ENCODE measurements around the gene RPS5. TPM values are rescaled to one million over a fixed set of nuclear protein-coding genes. Genes with fewer than 3 reads are reported as not detected.

The RPS5 gene
- total and polyA plus RNA-seq, 4 experiments from 2014 or later: 1,172 to 1,360 (median 1,286) TPM

DNA sequence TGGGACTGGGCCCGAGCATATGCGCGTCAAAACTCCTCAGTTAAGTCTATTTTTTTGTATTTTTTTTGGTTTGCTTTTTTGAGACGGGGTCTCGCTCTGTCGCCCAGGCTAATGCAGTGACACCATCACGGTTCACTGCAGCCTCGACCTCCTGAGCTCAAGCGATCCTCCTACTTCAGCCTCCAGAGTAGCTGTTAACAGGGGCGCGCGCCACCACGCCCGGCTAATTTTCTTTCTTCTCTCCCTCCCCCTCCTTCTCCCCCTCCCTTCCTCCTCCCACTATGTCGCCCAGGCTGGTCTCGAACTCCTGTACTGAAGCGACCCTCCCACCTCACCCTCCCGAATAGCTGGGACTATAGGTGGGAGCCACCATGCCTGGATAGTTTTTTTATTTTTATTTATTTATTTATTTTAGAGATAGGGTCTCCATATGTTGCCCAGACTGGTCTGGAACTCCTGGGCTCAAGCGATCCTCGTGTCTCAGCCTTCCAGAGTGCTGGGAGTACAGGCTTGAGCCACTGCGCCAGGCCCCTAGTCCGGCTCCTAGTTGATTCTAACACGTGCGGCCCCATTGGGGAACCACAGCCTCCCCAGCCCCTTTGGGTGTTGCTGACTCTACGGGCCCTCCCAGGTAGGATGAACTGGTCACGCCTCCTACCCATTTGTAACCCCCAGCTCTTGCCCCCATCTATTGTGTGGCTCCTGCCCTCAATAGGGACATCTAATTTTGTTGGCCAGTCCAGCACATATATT is 5.4 kb upstream of the RPS5 start:
- Histone ChIP-seq H3K36me3 (ENCODE audit: insufficient read depth, low read length) (no peaks in the 10 kb centered on the region), H3K27ac (ENCODE audit: low read depth, low read length) (peak overlapping the region; percentile 89), H3K27me3 (ENCODE audit: insufficient read depth, low read length) (no peaks in the 10 kb centered on the region), H3K4me3 (ENCODE audit: low read length in 2 of 2) (peak overlapping the region; percentile 61 to 85), H3K4me1 (ENCODE audit: insufficient read depth, low read length) (peaks cover 32% of the 10 kb centered on the region), H3K9me3 (ENCODE audit: control insufficient read depth in 1 of 2, low read length in 2 of 2) (no peaks in the 10 kb centered on the region)
- Mint-ChIP-seq H3K36me3 (peaks cover 0 to 4% of the 10 kb centered on the region in 2 donors), H3K4me3 (peak overlapping the region; percentile 91 to 97 (median 94)), H3K4me1 (peaks cover 20 to 47% (median 30%) of the 10 kb centered on the region in 4 donors), H3K27me3 (no peaks in the 10 kb centered on the region), H3K9me3 (peaks cover 0 to 2% (median 0%) of the 10 kb centered on the region in 8 donors), H3K27ac (peak overlapping the region; percentile 84 to 98 (median 97))
- ChIA-PET POLR2A (ENCODE audit: partially characterized antibody) (interaction anchor here (0.6 to 3.6 kb wide), 12 partner anchors 8 to 162 kb away, joined by 3 to 44 read pairs (median 5); partner anchors contain the start of genes TRIM28, ZBTB45, ZNF324B and ZNF497), CTCF (ENCODE audit: partially characterized antibody) (interaction anchor here (1.0 to 1.1 kb wide), 2 partner anchors 19 to 74 kb away, joined by 3 to 4 read pairs; partner anchors contain the start of gene ZNF497)
- intact Hi-C loops (cut with micrococcal nuclease): loop anchor here (1.0 to 10.0 kb wide), 13 partner anchors 19 to 198 kb away; partner anchors contain the start of genes ERVK3-1, ZNF132, ZNF274 and ZNF324
- DNase-seq: no peak

DNA sequence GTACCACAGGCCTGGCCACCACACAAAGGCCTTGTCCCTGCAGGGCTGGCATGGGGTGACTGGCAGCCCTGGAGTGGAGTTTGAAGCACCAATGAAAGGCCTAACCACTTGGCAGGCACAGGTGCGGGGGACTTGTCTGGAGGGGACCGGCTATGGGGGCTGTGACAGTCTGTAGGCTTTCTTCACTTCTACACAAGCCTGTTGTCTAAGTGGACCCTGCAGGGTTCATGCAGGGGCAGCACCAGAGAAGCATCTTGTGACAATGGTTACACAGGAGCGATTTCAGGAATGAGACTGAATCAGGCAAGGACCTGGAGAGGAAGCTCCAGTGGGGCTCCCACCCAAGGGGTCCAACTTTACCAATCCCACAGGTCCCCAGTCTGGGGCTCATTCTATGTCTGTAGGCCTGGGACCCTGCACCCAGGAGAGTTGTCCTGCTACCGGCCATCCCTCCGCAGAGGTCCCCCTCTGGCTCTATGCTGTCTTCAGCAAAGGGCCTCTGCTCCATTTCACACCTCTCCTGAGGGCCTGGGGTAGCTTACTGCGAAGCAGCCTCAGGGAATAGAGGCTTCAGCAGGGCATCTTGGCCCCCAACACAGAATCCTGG is 4.0 kb upstream of the RPS5 start:
- Mint-ChIP-seq H3K9me3 (peaks cover 0 to 2% (median 0%) of the 10 kb centered on the region in 8 donors), H3K27ac (peak overlapping the region in 4 of 7 donors; percentile 4 to 77 (median 66)), H3K4me3 (peak overlapping the region in 6 of 8 donors; percentile 26 to 61 (median 36)), H3K27me3 (no peaks in the 10 kb centered on the region), H3K36me3 (peaks cover 3 to 16% of the 10 kb centered on the region in 2 donors), H3K4me1 (peaks cover 26 to 61% (median 39%) of the 10 kb centered on the region in 4 donors)
- Histone ChIP-seq H3K4me1 (ENCODE audit: insufficient read depth, low read length) (peaks cover 39% of the 10 kb centered on the region), H3K27ac (ENCODE audit: low read depth, low read length) (no peak overlapping the region), H3K27me3 (ENCODE audit: insufficient read depth, low read length) (no peaks in the 10 kb centered on the region), H3K9me3 (ENCODE audit: control insufficient read depth in 1 of 2, low read length in 2 of 2) (no peaks in the 10 kb centered on the region), H3K36me3 (ENCODE audit: insufficient read depth, low read length) (peaks cover under 1% of the 10 kb centered on the region), H3K4me3 (ENCODE audit: low read length in 2 of 2) (no peak overlapping the region)
- no peak for DNase-seq
- intact Hi-C loops (cut with micrococcal nuclease): loop anchor here (10.0 kb wide), 1 partner anchor 158 kb away; the partner anchor contains the start of gene ZNF544
- POLR2A ChIA-PET (ENCODE audit: partially characterized antibody): interaction anchor here (1.5 kb wide), 1 partner anchor 10 kb away, joined by 3 read pairs; no protein-coding TSS in a partner anchor
- CTCF ChIA-PET (ENCODE audit: partially characterized antibody): no interaction called here

DNA sequence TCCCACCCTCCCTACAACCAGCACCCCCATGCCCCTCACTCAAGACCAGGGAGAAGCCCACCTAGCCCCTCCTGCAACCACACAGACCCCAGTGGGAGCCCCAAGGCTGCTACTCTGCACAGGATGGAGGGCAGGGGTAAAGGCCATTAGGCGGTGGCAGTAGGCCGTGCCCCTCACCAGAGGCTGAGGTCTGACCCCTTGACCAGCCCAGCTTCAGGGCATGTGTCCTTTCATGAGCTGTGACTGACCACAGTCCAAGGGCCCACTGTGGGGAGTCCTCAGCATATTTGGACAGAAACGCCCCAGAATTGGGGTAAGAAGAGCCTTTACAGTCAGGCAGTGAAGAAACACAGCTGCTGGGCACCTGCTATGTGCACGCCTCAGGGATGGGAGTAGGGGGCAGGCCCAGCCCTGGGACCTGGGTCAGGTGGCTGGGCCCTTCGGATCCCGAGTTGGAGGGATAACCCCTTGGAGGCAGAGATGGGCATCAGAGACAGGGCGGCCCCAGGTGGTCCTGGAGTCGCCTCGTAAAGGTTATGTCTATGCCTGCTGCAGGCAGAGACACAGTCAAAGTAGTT is 1.7 kb upstream of the RPS5 start:
- H3K9me3 ChIP-seq (ENCODE audit: control insufficient read depth in 1 of 2, low read length in 2 of 2): no peaks in the 10 kb centered on the region
- ChIA-PET CTCF (ENCODE audit: partially characterized antibody) (no interaction called here), POLR2A (ENCODE audit: partially characterized antibody) (interaction anchor here (1.0 to 3.2 kb wide), 8 partner anchors 12 to 107 kb away, joined by 3 to 30 read pairs (median 4); partner anchors contain the start of genes ERVK3-1, ZNF446, ZNF497 and ZNF584)
- no peaks in the 10 kb centered on the region for H3K27me3 Mint-ChIP-seq
- peaks cover 39% of the 10 kb centered on the region for H3K4me1 ChIP-seq (ENCODE audit: insufficient read depth, low read length)
- peaks cover 11% of the 10 kb centered on the region for H3K36me3 ChIP-seq (ENCODE audit: insufficient read depth, low read length)
- intact Hi-C loops (cut with micrococcal nuclease): loop anchor here (10.0 kb wide), 1 partner anchor 161 kb away; the partner anchor contains the start of gene ZNF544
- H3K4me3 Mint-ChIP-seq: peak overlapping the region; percentile 93 to 99 (median 96)
- H3K27ac ChIP-seq (ENCODE audit: low read depth, low read length): peak overlapping the region; percentile 89
- H3K4me1 Mint-ChIP-seq: peaks cover 24 to 59% (median 40%) of the 10 kb centered on the region in 4 donors
- peak overlapping the region; percentile 96 to 98 (median 98) for H3K27ac Mint-ChIP-seq
- no peak for DNase-seq
- H3K9me3 Mint-ChIP-seq: peaks cover 0 to 2% (median 0%) of the 10 kb centered on the region in 8 donors
- no peaks in the 10 kb centered on the region for H3K27me3 ChIP-seq (ENCODE audit: insufficient read depth, low read length)
- H3K36me3 Mint-ChIP-seq: peaks cover 17 to 30% of the 10 kb centered on the region in 2 donors
- peak overlapping the region in 1 of 2 donors; percentile 56 for H3K4me3 ChIP-seq (ENCODE audit: low read length in 2 of 2)

DNA sequence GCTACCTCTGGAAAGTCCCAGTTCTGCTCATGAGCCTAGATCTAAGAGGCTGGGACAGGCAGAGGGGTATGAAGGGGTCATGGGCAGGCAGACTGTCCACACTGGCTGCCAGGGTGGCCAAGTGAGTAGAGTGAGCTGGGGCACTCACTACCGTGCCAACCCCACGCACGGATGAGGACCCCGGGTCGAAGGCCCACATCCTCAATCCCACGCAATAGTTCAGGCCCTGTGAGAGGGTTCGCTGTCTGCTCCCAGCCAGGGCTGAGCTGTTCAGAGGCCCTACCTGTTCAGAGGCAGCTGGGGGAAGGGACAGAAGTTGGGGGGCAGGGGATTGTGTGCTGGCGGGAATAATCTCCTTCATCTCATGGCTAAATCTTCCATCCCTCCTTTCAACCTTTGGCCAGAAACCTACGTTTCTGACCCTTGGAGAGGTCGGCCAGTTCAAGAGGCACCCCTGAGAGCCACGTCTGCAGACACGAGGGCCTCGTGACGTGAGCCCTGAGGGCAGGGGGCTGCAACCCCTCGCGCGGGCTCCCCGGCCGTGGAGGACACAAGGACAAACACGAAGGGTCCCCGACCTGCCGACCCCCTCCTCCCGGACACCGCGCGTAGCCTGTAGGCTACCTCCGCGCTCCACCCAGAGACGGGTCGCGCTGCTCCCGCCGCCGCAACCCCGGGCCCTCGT is 1.0 kb upstream of the RPS5 start:
- peak overlapping the region; percentile 56 to 65 for H3K4me3 ChIP-seq (ENCODE audit: low read length in 2 of 2)
- no peaks in the 10 kb centered on the region for H3K27me3 Mint-ChIP-seq
- peaks cover 17 to 35% of the 10 kb centered on the region in 2 donors for H3K36me3 Mint-ChIP-seq
- CTCF ChIA-PET (ENCODE audit: partially characterized antibody): no interaction called here
- DNase-seq: peak in 1 of 5 donors; percentile 17
- peak overlapping the region; percentile 96 to 99 (median 98) for H3K27ac Mint-ChIP-seq
- H3K4me3 Mint-ChIP-seq: peak overlapping the region; percentile 93 to 99 (median 96)
- intact Hi-C loops (cut with micrococcal nuclease): loop anchor here (10.0 kb wide), 1 partner anchor 161 kb away; the partner anchor contains the start of gene ZNF544
- H3K9me3 ChIP-seq (ENCODE audit: control insufficient read depth in 1 of 2, low read length in 2 of 2): no peaks in the 10 kb centered on the region
- H3K27ac ChIP-seq (ENCODE audit: low read depth, low read length): peak overlapping the region; percentile 89
- H3K9me3 Mint-ChIP-seq: peaks cover 0 to 2% (median 0%) of the 10 kb centered on the region in 8 donors
- peaks cover 27 to 64% (median 41%) of the 10 kb centered on the region in 4 donors for H3K4me1 Mint-ChIP-seq
- H3K4me1 ChIP-seq (ENCODE audit: insufficient read depth, low read length): peaks cover 42% of the 10 kb centered on the region
- no peaks in the 10 kb centered on the region for H3K27me3 ChIP-seq (ENCODE audit: insufficient read depth, low read length)
- POLR2A ChIA-PET (ENCODE audit: partially characterized antibody): interaction anchor here (0.6 to 3.2 kb wide), 14 partner anchors 12 to 536 kb away, joined by 3 to 30 read pairs (median 4); partner anchors contain the start of genes ERVK3-1, ZBTB45, ZNF274 and ZNF446
- peaks cover 16% of the 10 kb centered on the region for H3K36me3 ChIP-seq (ENCODE audit: insufficient read depth, low read length)

DNA sequence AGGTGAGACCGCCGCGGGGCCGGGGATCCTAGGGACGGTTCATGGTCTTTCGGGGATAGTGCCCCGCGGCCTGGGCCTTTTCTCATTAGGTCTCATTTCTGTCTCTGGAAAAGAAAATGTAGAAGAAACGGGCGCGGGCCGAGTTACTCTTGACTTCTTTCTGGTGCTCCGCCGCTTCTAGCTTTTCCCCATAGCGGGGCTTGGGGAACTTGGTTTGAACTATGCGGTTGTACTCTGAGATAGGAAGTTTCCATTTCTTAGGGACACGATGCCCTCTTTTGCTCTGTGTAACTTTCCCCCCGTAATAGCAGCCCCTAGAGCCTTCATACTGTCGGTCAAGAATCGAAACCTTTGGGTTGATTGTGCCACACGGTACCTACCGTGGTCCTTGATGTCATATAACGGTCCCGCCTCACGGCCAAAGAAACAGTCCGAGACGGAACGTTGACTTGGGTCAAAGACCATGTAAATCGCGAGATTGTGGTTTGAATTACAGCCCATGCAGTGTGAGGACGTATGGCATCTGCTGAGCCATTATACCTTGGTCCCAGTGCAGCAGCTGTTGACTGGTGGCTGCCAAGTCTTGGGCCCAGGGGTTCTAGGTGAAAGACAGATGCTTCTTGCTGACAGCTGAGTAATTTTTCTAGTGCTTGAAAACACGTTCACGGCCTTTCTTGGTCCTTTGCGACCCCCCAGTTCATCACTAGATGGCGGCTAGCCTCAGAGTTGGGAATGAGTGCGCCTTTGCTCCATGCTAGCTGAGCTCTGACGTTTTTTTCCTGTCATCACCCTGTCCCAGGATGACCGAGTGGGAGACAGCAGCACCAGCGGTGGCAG is 487 bp downstream of the RPS5 start:
- Histone ChIP-seq H3K36me3 (ENCODE audit: insufficient read depth, low read length) (peaks cover 24% of the 10 kb centered on the region), H3K4me3 (ENCODE audit: low read length in 2 of 2) (peak overlapping the region; percentile 44 to 56), H3K27me3 (ENCODE audit: insufficient read depth, low read length) (no peaks in the 10 kb centered on the region), H3K4me1 (ENCODE audit: insufficient read depth, low read length) (peaks cover 34% of the 10 kb centered on the region), H3K27ac (ENCODE audit: low read depth, low read length) (peak overlapping the region; percentile 89), H3K9me3 (ENCODE audit: control insufficient read depth in 1 of 2, low read length in 2 of 2) (no peaks in the 10 kb centered on the region)
- no peak for DNase-seq
- Mint-ChIP-seq H3K4me1 (peaks cover 22 to 54% (median 35%) of the 10 kb centered on the region in 4 donors), H3K9me3 (peaks cover 0 to 2% (median 0%) of the 10 kb centered on the region in 8 donors), H3K27me3 (no peaks in the 10 kb centered on the region), H3K27ac (peak overlapping the region; percentile 96 to 99 (median 98)), H3K36me3 (peaks cover 17 to 39% of the 10 kb centered on the region in 2 donors), H3K4me3 (peak overlapping the region; percentile 93 to 99 (median 96))
- CTCF ChIA-PET (ENCODE audit: partially characterized antibody): no interaction called here
- intact Hi-C loops (cut with micrococcal nuclease): loop anchor here (1.0 to 10.0 kb wide), 7 partner anchors 14 to 163 kb away; partner anchors contain the start of genes ERVK3-1, ZNF132, ZNF544 and ZNF584
- POLR2A ChIA-PET (ENCODE audit: partially characterized antibody): interaction anchor here (1.0 to 3.2 kb wide), 13 partner anchors 13 to 538 kb away, joined by 3 to 30 read pairs (median 5); partner anchors contain the start of genes ZBTB45, ZNF274, ZNF324B and ZNF446

Measured in CD4-positive, alpha-beta memory T cell (primary cell).